Cardiac muscle cell (in vitro differentiated cells and primary cell): ENCODE data around the gene ADGRF5. TPM values are rescaled to one million over a fixed set of nuclear protein-coding genes. Genes with fewer than 3 reads are reported as not detected.
"Not testable (repeated sequence)": the region's sequence is repeated elsewhere in the genome, so short reads cannot be mapped to it uniquely, and the experiment has no call there.

Experiments used
- DNase-seq, 2 donors: peaks; one replicate each; pipeline versions ENCODE4 v3.0.0 to v3.0.0-alpha.2; 2010 to 2017; ENCODE audit warnings: low read depth in 1 of 2, low spot score in 1 of 2
- H3K27ac ChIP-seq: fragments of 200-600 bp; sonication (generic); 2 replicates; pipeline ENCODE4 v1.5.1; 2016
- H3K27me3 ChIP-seq: fragments of 200-600 bp; sonication (generic); 2 replicates; pipeline ENCODE4 v1.6.0; 2016; ENCODE audit warnings: control low read depth
- H3K36me3 ChIP-seq: fragments of 200-600 bp; sonication (generic); 2 replicates; pipeline ENCODE4 v1.5.1; 2016; ENCODE audit warnings: control low read depth
- H3K4me1 ChIP-seq: fragments of 200-600 bp; sonication (generic); 2 replicates; pipeline ENCODE4 v1.8.1; 2017; ENCODE audit warnings: low read depth, mild to moderate bottlenecking, mixed run types
- H3K4me3 ChIP-seq: fragments of 200-600 bp; sonication (generic); 2 replicates; pipeline ENCODE4 v1.5.1; 2016; ENCODE audit warnings: mild to moderate bottlenecking
- H3K9me3 ChIP-seq: fragments of 200-600 bp; sonication (generic); 2 replicates; pipeline ENCODE4 v1.5.1; 2017; ENCODE audit warnings: low read depth, mild to moderate bottlenecking, control low read depth
- polyA plus RNA-seq: library from polyadenylated mRNA; unstranded; fragments of >200 nt; fragmentation: Nextera tagmentation; extraction: Ambion mirVana; gene quantifications from 2 replicates; pipeline ENCODE4 v1.2.1, GENCODE V29; 2016
- total RNA-seq: library from RNA; depleted of rRNA; stranded (reverse); fragments of >200 nt; gene quantifications from 2 replicates; pipeline ENCODE4 v1.2.3, GENCODE V29; 2016
- TF ChIP-seq, protein P1 (sequence below): IDR thresholded peaks from 2 replicates; pipeline ENCODE4 v1.5.1; 2012; ENCODE audit warnings: low read depth, mild to moderate bottlenecking, low read length

The ADGRF5 gene
- total and polyA plus RNA-seq, 2 experiments from 2014 or later, result 0.12 TPM; not detected in 1

DNA sequence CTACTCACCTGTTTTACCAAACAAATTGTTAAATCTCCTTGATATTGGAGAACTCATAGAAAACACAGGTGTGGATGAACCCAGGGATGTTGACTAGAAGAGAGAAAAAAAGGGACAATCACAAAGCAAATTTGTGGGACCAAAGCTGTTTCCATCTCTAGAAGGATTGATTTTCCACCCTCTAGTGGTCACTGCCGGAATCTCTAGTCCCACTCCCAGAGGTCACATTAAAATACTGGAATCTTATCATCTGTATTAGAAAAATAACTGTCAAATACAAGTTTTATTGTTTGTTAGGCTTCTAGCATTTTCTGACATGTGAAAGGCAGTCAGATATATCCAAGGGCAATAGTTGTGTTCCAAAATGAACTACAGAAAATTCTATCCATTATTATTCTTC is 65.8 kb downstream of the ADGRF5 start:
- not testable (repeated sequence) for H3K27me3 ChIP-seq, H3K36me3 ChIP-seq, H3K27ac ChIP-seq, H3K9me3 ChIP-seq, H3K4me3 ChIP-seq, H3K4me1 ChIP-seq
- TF ChIP-seq, protein P1, sequence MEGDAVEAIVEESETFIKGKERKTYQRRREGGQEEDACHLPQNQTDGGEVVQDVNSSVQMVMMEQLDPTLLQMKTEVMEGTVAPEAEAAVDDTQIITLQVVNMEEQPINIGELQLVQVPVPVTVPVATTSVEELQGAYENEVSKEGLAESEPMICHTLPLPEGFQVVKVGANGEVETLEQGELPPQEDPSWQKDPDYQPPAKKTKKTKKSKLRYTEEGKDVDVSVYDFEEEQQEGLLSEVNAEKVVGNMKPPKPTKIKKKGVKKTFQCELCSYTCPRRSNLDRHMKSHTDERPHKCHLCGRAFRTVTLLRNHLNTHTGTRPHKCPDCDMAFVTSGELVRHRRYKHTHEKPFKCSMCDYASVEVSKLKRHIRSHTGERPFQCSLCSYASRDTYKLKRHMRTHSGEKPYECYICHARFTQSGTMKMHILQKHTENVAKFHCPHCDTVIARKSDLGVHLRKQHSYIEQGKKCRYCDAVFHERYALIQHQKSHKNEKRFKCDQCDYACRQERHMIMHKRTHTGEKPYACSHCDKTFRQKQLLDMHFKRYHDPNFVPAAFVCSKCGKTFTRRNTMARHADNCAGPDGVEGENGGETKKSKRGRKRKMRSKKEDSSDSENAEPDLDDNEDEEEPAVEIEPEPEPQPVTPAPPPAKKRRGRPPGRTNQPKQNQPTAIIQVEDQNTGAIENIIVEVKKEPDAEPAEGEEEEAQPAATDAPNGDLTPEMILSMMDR, result peak; percentile 68
- DNase-seq, result peak; percentile 29 to 47

DNA sequence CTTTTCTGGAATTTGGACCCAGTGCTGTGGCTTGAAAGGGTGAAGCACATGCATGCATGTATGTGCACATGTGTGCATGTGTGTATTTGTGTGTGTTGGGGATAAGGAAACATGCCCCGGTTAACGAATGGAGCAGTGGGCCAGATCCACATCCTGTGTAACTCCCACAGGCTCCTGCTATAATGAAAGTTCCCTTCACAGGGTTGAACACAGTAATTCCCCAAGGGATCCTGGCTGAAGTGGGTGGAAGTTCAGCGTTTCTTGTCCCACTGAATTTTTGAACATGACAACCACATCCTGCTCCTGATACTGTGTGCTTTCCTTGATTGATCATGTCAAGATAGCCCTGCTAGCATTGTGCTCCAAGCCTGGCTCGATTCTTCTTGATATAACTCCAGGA is 70.2 kb downstream of the ADGRF5 start:
- H3K4me1 ChIP-seq, H3K36me3 ChIP-seq, H3K27me3 ChIP-seq, H3K9me3 ChIP-seq, H3K27ac ChIP-seq, H3K4me3 ChIP-seq: not testable (repeated sequence)
- peak in 1 of 2 donors; percentile 13 for DNase-seq

DNA sequence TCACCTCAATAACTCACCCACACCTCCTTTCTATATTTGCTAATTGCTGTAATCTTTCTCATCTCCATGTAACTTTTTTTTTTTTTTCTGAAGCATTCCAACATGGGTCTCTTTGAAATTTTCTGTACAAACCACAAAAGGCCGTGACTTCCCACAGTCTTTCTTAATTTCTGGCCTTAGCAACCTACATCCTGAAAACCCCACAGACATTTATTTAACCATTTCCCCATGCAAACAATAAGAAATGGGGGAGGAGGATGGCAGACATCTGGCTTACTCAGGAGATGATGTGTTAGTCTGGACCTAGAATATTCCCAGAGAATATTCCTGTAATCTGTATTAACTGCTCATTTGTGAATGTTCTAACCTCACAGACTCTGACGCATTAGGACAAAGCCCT is 70.9 kb downstream of the ADGRF5 start:
- Histone ChIP-seq H3K27me3 (no peaks in the 10 kb centered on the region), H3K4me1 (no peaks in the 10 kb centered on the region), H3K4me3 (no peak overlapping the region), H3K36me3 (no peaks in the 10 kb centered on the region), H3K9me3 (no peaks in the 10 kb centered on the region), H3K27ac (no peak overlapping the region)
- TF ChIP-seq, protein P1, result no peak
- peak in 1 of 2 donors; percentile 33 for DNase-seq

DNA sequence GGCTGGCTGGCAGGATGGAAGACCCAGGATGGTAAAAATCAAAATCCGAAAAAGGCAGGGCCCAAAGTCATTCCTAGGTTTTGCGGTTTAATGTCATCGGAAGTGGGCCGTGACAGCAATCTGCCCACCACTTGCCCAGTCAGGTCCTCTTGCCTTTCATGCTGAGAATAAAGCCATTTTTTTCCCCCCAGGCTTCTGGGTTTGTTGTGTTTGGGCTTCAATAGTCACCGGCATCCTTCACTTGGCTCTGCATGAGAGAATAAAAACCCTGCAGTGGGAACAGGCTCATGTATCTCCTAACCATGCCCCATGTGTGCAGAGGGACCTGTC is 72.4 kb downstream of the ADGRF5 start:
- Histone ChIP-seq H3K4me3 (no peak overlapping the region), H3K36me3 (no peaks in the 10 kb centered on the region), H3K27ac (no peak overlapping the region), H3K4me1 (no peaks in the 10 kb centered on the region), H3K9me3 (no peaks in the 10 kb centered on the region), H3K27me3 (no peaks in the 10 kb centered on the region)
- DNase-seq, result no peak
- TF ChIP-seq, protein P1, result no peak

DNA sequence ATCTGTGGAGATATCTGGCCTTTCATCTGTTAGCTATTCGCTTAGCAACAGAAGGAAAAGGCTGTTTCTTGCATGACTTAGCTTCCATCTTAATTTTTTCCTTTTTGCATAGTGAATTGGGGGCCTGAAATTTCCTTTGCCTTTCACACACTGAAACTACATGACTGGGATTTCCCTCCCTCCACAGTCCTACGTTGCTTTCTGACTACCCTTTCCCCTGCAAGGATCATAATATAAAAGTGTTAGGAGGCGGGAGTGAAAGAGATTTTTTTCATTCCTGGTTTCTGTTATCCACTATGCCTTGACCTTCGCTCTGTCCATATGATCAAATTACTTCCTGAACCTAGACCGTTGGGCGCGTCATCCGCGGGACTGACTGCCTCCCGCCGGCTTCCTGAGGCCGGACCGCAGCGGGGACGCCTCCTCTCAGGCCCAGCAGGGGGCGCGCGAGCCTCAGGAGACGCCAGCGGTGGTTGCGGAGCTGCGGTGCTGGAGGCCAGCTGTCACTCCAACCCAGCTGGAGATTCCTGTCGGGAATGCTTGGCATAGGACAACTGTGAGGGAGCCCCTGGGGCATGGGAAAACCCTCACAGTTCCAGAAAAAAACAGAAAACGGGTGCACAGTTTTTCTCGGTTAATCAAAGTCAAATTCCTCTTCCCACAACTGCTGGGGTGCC is 72.9 kb downstream of the ADGRF5 start:
- Histone ChIP-seq H3K9me3 (no peaks in the 10 kb centered on the region), H3K27me3 (no peaks in the 10 kb centered on the region), H3K27ac (no peak overlapping the region), H3K4me3 (no peak overlapping the region), H3K4me1 (no peaks in the 10 kb centered on the region), H3K36me3 (no peaks in the 10 kb centered on the region)
- peak; percentile 83 to 90 for DNase-seq
- TF ChIP-seq, protein P1, result peak; percentile 89

DNA sequence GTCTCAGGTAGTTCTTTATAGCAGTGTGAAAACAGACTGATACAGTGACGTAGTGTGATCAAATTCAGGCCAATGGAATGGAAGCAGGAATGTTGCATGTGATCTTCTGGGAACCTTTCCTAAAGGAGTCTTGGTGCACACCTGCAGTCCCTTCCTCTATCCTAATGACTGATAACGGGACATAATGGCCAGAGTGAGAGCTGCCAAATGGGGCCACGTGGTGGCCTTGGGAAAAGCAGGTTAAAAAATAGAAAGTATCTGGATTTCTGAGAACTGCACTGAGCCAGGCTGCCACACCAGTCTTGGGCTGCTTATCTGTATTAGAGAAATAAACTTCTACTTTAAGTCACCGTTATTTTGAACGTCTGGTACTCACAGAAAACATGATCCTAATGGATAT is 76.6 kb downstream of the ADGRF5 start:
- TF ChIP-seq, protein P1, result no peak
- H3K4me1 ChIP-seq, result no peaks in the 10 kb centered on the region

DNA sequence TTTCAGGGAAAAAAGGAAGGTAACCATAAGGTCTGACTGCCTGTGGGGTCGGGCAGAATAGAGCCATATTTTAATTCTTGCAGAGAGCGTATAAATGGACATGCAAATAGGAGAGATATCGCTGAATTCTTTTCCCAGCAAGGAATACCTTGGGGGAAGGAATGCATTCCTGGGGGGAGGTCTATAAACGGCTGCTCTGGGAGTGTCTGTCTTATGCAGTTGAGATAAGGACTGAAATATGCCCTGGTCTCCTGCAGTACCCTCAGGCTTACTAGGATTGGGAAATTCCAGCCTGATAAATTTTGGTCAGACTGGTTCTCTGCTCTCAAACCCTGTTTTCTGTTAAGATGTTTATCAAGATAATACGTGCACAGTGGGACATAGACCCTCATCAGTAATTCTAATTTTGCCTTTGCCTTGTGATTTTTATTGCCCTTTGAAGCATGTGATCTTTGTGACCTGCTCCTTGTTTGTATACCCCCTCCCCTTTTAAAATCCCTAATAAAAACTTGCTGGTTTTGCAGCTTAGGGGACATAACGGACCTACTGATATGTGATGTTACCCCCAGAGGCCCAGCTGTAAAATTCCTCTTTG is 79.4 kb downstream of the ADGRF5 start:
- H3K27me3 ChIP-seq, H3K4me3 ChIP-seq, H3K36me3 ChIP-seq, DNase-seq, H3K27ac ChIP-seq, H3K9me3 ChIP-seq, H3K4me1 ChIP-seq: not testable (repeated sequence)

More for the DNA sequence above, 76.6 kb downstream of the ADGRF5 start:
- H3K27me3 ChIP-seq, result no peaks in the 10 kb centered on the region
- no peak overlapping the region for H3K4me3 ChIP-seq
- DNase-seq, result no peak
- no peak overlapping the region for H3K27ac ChIP-seq
- no peaks in the 10 kb centered on the region for H3K36me3 ChIP-seq
- no peaks in the 10 kb centered on the region for H3K9me3 ChIP-seq
